Mesenchymal stem cell (in vitro differentiated cells and primary cell): ENCODE data around the gene CDH4.

Experiments
- DNase-seq: peaks from one replicate; pipeline ENCODE4 v3.0.0-alpha.2; 2013
- H2AFZ ChIP-seq: one replicate; pipeline ENCODE4 v1.6.1; 2013; ENCODE audit warnings: low read depth, mild to moderate bottlenecking, control low read depth, inconsistent platforms, low read length, moderate library complexity
- H2AK5ac ChIP-seq: 2 replicates; pipeline ENCODE4 v1.6.1; 2013; ENCODE audit warnings: low read length, moderate library complexity, mild to moderate bottlenecking, inconsistent platforms; ENCODE audit not compliant: severe bottlenecking
- H2BK120ac ChIP-seq: one replicate; pipeline ENCODE4 v1.6.1; 2013; ENCODE audit warnings: low read depth, mild to moderate bottlenecking, inconsistent platforms, low read length, moderate library complexity
- H2BK12ac ChIP-seq, 2 experiments: one replicate each; pipeline ENCODE4 v1.6.1; 2013; ENCODE audit warnings: inconsistent platforms in 2 of 2, low read length in 2 of 2, mild to moderate bottlenecking in 2 of 2, moderate library complexity in 2 of 2, control low read depth in 1 of 2
- H2BK15ac ChIP-seq: one replicate; pipeline ENCODE4 v1.6.1; 2013; ENCODE audit warnings: mild to moderate bottlenecking, low read depth, inconsistent platforms; ENCODE audit not compliant: poor library complexity, severe bottlenecking
- H2BK5ac ChIP-seq: 2 replicates; pipeline ENCODE4 v1.6.1; 2013; ENCODE audit warnings: low read depth, mild to moderate bottlenecking, low read length, control low read depth, inconsistent platforms; ENCODE audit not compliant: poor library complexity, severe bottlenecking
- H3K14ac ChIP-seq, 2 experiments: one replicate each; pipeline ENCODE4 v1.6.1; 2013; ENCODE audit warnings: inconsistent platforms in 2 of 2, low read length in 2 of 2, control low read depth in 1 of 2, mild to moderate bottlenecking in 1 of 2, moderate library complexity in 1 of 2
- H3K18ac ChIP-seq, 2 experiments: one replicate each; pipeline ENCODE4 v1.6.1; 2013; ENCODE audit warnings: inconsistent platforms in 2 of 2, low read length in 2 of 2, control low read depth in 1 of 2, low read depth in 1 of 2, mild to moderate bottlenecking in 1 of 2
- H3K23ac ChIP-seq, 2 experiments: one replicate each; pipeline ENCODE4 v1.6.1; 2013; ENCODE audit warnings: inconsistent platforms in 2 of 2, low read length in 2 of 2, mild to moderate bottlenecking in 2 of 2, moderate library complexity in 2 of 2, control low read depth in 1 of 2
- H3K27ac ChIP-seq: 2 replicates; pipeline ENCODE4 v1.5.1; 2013; ENCODE audit warnings: mild to moderate bottlenecking, moderate library complexity, low read length, control low read depth, inconsistent platforms; ENCODE audit not compliant: poor library complexity, severe bottlenecking
- H3K27me3 ChIP-seq, 2 experiments: 2 replicates each; pipeline versions ENCODE4 v1.6.1 to v1.7.0; 2013; ENCODE audit warnings: low read length in 2 of 2, mild to moderate bottlenecking in 2 of 2, moderate library complexity in 2 of 2, control low read depth in 1 of 2, inconsistent platforms in 1 of 2; ENCODE audit not compliant: control insufficient read depth in 1 of 2, insufficient read depth in 1 of 2
- H3K36me3 ChIP-seq, 2 experiments: 2 replicates each; pipeline versions ENCODE4 v1.6.1 to v1.7.0; 2013; ENCODE audit warnings: low read length in 2 of 2, control low read depth in 1 of 2, inconsistent platforms in 1 of 2, low read depth in 1 of 2, mild to moderate bottlenecking in 1 of 2; ENCODE audit not compliant: insufficient read depth in 2 of 2, control insufficient read depth in 1 of 2
- H3K4ac ChIP-seq, 2 experiments: one replicate each; pipeline ENCODE4 v1.6.1; 2013; ENCODE audit warnings: inconsistent platforms in 2 of 2, low read length in 2 of 2, mild to moderate bottlenecking in 2 of 2, moderate library complexity in 2 of 2, control low read depth in 1 of 2, low read depth in 1 of 2
- H3K4me1 ChIP-seq: 2 replicates; pipeline ENCODE4 v1.6.1; 2013; ENCODE audit warnings: low read depth, low read length, control low read depth; ENCODE audit not compliant: control insufficient read depth, insufficient read depth
- H3K4me2 ChIP-seq: 2 replicates; pipeline ENCODE4 v1.6.1; 2013; ENCODE audit warnings: low read length, mild to moderate bottlenecking, inconsistent platforms; ENCODE audit not compliant: poor library complexity, severe bottlenecking
- H3K4me3 ChIP-seq, 2 experiments: 2 replicates each; pipeline versions ENCODE4 v1.5.1 to v1.7.0; 2013; ENCODE audit warnings: low read length in 2 of 2, mild to moderate bottlenecking in 2 of 2, control low read depth in 1 of 2, low read depth in 1 of 2; ENCODE audit not compliant: insufficient read depth in 1 of 2
- H3K79me1 ChIP-seq: replicated peaks from 2 replicates; pipeline ENCODE4 v1.6.1; 2013; ENCODE audit warnings: mild to moderate bottlenecking, control low read depth, low read length, inconsistent platforms; ENCODE audit not compliant: poor library complexity, severe bottlenecking
- H3K9ac ChIP-seq: 2 replicates; pipeline ENCODE4 v1.7.0; 2013; ENCODE audit warnings: mild to moderate bottlenecking, low read length, moderate library complexity
- H3K9me3 ChIP-seq: 2 replicates; pipeline ENCODE4 v1.7.0; 2013; ENCODE audit warnings: mild to moderate bottlenecking, low read length; ENCODE audit not compliant: control insufficient read depth
- H4K8ac ChIP-seq: one replicate; pipeline ENCODE4 v1.6.1; 2013; ENCODE audit warnings: inconsistent platforms, mild to moderate bottlenecking, low read length, moderate library complexity
- H4K91ac ChIP-seq: one replicate; pipeline ENCODE4 v1.6.1; 2013; ENCODE audit warnings: mild to moderate bottlenecking, low read length, inconsistent platforms
- WGBS: methylation state at CpG from one replicate; pipeline ENCODE4 v1.1.7; 2013; ENCODE audit warnings: mixed read lengths; 5-methylcytosine and 5-hydroxymethylcytosine counted together

Gene CDH4

DNA sequence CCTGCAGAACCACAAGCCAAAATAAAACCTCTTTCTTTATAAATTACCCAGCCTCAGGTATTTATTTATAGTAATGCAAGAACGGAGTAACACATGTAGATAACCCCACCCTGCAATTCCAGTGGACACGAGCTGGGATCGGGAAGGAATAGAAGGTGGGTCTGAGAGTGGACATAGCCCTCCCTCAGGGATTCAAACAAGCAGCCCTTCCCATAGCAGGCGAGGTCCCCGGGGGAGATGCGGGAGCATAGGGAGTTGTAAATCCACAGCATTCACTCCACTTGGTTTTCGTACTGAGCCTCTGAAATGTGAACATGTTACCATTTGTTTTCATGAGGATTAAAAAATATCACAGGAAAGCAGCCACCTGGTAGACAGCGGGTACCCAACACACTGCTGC lies 312.6 kb downstream of the CDH4 start:
- H3K4me3 ChIP-seq: no peak overlapping the region
- no peak overlapping the region for H3K27ac ChIP-seq
- no peak overlapping the region for H2BK15ac ChIP-seq
- no peaks in the 10 kb centered on the region for H3K79me1 ChIP-seq
- peaks cover 0 to 3% of the 10 kb centered on the region in 2 experiments for H3K27me3 ChIP-seq
- no peak overlapping the region for H4K8ac ChIP-seq
- H3K9ac ChIP-seq: no peak overlapping the region
- no peak overlapping the region for H4K91ac ChIP-seq
- no peak overlapping the region for H3K4me2 ChIP-seq
- no peak overlapping the region for H2BK120ac ChIP-seq
- H3K18ac ChIP-seq: no peak overlapping the region
- WGBS: 96% methylated on average over 8 of the region's 8 CpGs
- DNase-seq: no peak
- no peak overlapping the region for H2BK5ac ChIP-seq
- no peaks in the 10 kb centered on the region for H3K9me3 ChIP-seq
- H2BK12ac ChIP-seq: no peak overlapping the region
- no peak overlapping the region for H2AK5ac ChIP-seq
- no peak overlapping the region for H3K4ac ChIP-seq
- H3K4me1 ChIP-seq: peaks cover 10% of the 10 kb centered on the region
- H2AFZ ChIP-seq: no peak overlapping the region
- no peak overlapping the region for H3K14ac ChIP-seq
- no peak overlapping the region for H3K23ac ChIP-seq
- H3K36me3 ChIP-seq: no peaks in the 10 kb centered on the region

DNA sequence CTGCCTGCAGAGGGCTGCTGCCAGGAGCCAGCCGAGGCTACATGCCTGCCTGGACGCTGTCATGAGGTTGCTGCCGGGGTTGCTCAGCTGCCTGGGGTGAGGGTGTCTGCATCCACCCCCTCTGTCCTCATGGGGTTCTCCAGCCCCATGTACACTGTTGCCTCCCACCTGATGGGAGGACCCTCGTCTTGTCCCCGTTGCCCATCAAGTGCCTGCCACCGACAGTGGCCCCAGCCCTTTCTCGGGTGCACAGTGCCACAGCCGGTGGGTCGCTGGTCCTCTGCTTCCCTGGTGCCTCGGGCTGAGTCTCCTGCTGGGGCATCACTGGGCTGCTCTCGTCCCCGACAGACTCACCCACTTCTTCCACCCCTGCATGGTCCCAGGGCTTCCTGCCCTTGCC lies 313.7 kb downstream of the CDH4 start:
- H4K8ac ChIP-seq: no peak overlapping the region
- H2AK5ac ChIP-seq: no peak overlapping the region
- no peak overlapping the region for H3K4me2 ChIP-seq
- no peaks in the 10 kb centered on the region for H3K36me3 ChIP-seq
- no peak overlapping the region for H3K9ac ChIP-seq
- H3K27me3 ChIP-seq: peaks cover 0 to 9% of the 10 kb centered on the region in 2 experiments
- 95% methylated on average over 12 of the region's 12 CpGs for WGBS
- H3K9me3 ChIP-seq: no peaks in the 10 kb centered on the region
- no peak overlapping the region for H2BK12ac ChIP-seq
- H3K4me3 ChIP-seq: no peak overlapping the region
- H3K23ac ChIP-seq: no peak overlapping the region
- H3K79me1 ChIP-seq: no peaks in the 10 kb centered on the region
- H3K4me1 ChIP-seq: peaks cover 2% of the 10 kb centered on the region
- H2BK5ac ChIP-seq: no peak overlapping the region
- no peak overlapping the region for H3K18ac ChIP-seq
- no peak for DNase-seq
- no peak overlapping the region for H3K27ac ChIP-seq
- no peak overlapping the region for H3K4ac ChIP-seq
- H2BK15ac ChIP-seq: no peak overlapping the region
- H3K14ac ChIP-seq: no peak overlapping the region
- H2AFZ ChIP-seq: no peak overlapping the region
- no peak overlapping the region for H4K91ac ChIP-seq
- no peak overlapping the region for H2BK120ac ChIP-seq

DNA sequence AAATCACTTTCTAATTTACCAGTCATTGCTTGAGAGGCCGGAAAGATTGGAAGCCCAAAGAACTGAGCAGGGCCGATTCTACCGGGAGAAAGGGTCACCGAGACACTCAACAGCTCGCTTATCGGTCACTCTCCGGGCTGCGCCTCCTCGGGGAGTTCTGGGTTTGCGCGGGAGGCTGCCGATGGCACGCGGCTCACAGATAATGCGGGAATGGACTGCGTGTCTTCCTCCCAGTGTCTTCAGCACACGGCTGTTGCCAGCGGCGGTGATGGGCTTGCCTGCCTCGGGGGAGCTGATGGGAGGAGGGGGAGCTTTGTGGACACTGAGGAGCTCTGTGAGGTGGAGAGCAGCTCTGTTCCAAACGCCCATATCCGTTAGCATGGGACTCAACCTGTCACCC lies 314.6 kb downstream of the CDH4 start:
- Histone ChIP-seq H4K91ac (no peak overlapping the region), H3K9me3 (no peaks in the 10 kb centered on the region), H4K8ac (no peak overlapping the region), H3K4me3 (no peak overlapping the region), H2AFZ (no peak overlapping the region), H3K4ac (no peak overlapping the region), H2BK15ac (no peak overlapping the region), H3K14ac (no peak overlapping the region), H3K27ac (no peak overlapping the region), H3K9ac (no peak overlapping the region), H2AK5ac (no peak overlapping the region), H3K4me2 (no peak overlapping the region), H2BK120ac (no peak overlapping the region), H2BK12ac (no peak overlapping the region), H3K18ac (no peak overlapping the region), H3K36me3 (no peaks in the 10 kb centered on the region), H3K79me1 (no peaks in the 10 kb centered on the region), H3K4me1 (peaks cover 2% of the 10 kb centered on the region), H3K23ac (no peak overlapping the region), H2BK5ac (no peak overlapping the region), H3K27me3 (peaks cover 4 to 9% of the 10 kb centered on the region in 2 experiments)
- WGBS: 94% methylated on average over 16 of the region's 22 CpGs
- DNase-seq: no peak

DNA sequence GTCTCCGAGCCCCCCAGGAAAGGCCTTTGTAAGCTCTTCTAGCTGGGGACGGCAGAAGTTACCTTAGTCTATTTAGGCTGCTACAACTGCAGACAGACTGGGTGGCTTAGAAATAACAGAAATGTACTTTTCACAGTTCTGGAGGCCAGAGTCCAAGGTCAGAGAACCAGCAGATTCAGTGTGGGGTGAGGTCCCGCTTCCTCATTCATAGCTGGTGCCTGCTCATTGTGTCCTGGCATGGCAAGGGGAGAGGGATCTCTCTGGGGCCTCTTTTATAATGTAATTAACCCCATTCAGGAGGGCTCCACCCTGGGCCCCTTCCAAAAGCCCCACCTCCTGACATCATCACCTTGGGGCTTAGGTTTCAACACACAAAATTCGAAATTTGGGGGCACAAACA lies 315.1 kb downstream of the CDH4 start:
- Histone ChIP-seq H2AFZ (no peak overlapping the region), H4K8ac (no peak overlapping the region), H2BK120ac (no peak overlapping the region), H3K79me1 (no peaks in the 10 kb centered on the region), H2BK15ac (no peak overlapping the region), H3K9me3 (no peaks in the 10 kb centered on the region), H3K4me2 (no peak overlapping the region), H3K18ac (no peak overlapping the region), H2AK5ac (no peak overlapping the region), H3K27me3 (peaks cover 4 to 9% of the 10 kb centered on the region in 2 experiments), H3K4me3 (no peak overlapping the region), H3K4ac (no peak overlapping the region), H2BK5ac (no peak overlapping the region), H2BK12ac (no peak overlapping the region), H3K14ac (no peak overlapping the region), H4K91ac (no peak overlapping the region), H3K4me1 (peaks cover 2% of the 10 kb centered on the region), H3K36me3 (no peaks in the 10 kb centered on the region), H3K27ac (no peak overlapping the region), H3K9ac (no peak overlapping the region), H3K23ac (no peak overlapping the region)
- DNase-seq: no peak
- WGBS: 63% methylated on average over 4 of the region's 4 CpGs
